HG02981 (cell line): ENCODE data around the gene ATXN2.
"Not testable (repeated sequence)": the region's sequence is repeated elsewhere in the genome, so short reads cannot be mapped to it uniquely, and the experiment has no call there.

Experiments
- ATAC-seq: cut with Tn5 transposase; IDR thresholded peaks from one replicate; pipeline ENCODE4 v1.9.1; 2021; ENCODE audit warnings: mild to moderate bottlenecking, moderate library complexity; ENCODE audit not compliant: unreplicated experiment

Gene ATXN2

DNA sequence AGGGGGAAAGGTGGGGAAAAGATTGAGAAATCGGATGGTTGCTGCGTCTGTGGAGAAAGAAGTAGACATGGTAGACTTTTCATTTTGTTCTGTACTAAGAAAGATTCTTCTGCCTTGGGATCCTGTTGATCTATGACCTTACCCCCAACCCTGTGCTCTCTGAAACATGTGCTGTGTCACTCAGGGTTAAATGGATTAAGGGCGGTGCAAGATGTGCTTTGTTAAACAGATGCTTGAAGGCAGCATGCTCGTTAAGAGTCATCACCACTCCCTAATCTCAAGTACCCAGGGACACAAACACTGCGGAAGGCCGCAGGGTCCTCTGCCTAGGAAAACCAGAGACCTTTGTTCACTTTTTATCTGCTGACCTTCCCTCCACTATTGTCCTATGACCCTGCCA is 91.4 kb downstream of the ATXN2 start:
- not testable (repeated sequence) for ATAC-seq

DNA sequence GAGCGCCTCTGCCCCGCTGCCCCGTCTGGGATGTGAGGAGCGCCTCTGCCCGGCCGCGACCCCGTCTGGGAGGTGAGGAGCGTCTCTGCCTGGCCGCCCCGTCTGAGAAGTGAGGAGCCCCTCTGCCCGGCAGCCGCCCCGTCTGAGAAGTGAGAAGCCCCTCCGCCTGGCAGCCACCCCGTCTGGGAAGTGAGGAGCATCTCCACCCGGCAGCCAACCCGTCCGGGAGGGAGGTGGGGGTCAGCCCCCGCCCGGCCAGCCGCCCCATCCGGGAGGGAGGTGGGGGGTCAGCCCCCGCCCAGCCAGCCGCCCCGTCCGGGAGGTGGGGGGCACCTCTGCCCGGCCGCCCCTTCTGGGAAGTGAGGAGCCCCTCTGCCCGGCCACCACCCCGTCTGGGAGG is 91.9 kb downstream of the ATXN2 start:
- ATAC-seq, result not testable (repeated sequence)

DNA sequence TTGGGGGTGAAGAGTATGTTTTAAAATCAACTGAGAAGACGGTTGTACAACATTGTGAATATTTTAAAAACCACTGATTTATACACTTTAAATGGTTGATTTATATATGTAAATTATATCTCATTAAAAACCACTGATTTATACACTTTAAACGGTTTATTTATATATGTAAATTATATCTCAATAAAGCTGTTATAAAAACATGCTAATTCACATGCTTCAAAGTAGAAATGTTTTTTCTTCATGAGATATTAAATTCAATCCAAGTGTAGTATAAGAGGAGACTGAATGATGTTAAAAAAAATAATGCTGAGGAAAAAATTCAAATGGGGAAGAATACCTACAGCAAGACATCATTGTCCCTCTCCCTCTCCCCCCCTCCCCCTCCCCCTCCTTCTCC is 92.9 kb downstream of the ATXN2 start:
- no peak for ATAC-seq

DNA sequence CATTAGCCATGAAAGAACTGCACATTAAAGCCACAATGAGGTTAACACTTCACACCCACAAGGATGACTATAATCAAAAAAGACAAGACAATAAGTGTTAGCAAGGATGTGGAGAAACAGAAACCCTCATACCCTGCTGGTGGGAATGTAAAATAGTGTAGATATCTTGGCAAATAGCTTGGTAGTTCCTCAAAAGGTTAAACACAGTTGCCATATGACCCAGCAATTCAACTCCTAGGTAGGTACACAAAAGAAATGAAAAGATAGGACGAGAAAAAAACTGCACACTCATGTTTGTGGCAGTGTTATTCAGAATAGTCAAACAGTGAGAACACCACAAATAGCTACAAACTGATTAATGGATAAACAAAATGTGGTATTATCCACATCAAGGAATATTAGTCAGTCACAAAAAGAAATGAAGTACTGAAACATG is 93.5 kb downstream of the ATXN2 start:
- ATAC-seq, result no peak

DNA sequence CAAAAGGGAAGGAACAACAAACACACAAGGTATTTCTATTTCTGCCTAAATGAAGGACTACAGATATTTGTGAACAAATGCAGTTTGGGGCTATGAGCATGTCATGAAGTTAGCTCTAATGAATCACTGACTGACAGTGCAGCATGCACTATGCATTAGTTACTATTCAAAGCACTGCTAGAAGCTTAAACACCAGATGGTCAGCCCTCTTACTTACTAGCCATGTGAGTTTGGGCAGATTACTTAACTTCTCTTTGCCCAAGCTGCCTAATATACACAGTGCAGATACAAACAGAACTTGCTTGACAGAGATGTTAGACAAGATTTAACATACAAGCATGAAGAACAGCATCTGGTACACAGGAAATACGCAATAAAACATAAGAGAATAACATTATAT is 96.0 kb downstream of the ATXN2 start:
- ATAC-seq, result no peak

DNA sequence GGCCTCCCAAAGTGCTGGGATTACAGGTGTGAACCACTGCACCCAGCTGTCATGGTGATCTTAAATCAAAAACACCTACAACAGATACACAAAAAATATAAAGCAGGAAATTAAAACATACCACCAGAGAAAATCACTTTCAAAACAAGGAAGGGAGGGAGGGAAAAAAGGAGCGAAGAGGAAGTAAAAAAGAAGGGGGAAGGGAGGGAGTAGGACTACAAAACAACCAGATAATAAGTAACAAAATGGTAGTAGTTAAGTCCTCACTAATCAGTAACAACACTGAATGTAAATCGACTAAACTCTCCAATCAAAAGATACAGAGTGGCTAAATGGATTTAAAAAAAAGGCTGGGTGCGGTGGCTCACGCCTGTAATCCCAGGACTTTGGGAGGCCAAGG is 104.4 kb downstream of the ATXN2 start:
- ATAC-seq, result no peak

DNA sequence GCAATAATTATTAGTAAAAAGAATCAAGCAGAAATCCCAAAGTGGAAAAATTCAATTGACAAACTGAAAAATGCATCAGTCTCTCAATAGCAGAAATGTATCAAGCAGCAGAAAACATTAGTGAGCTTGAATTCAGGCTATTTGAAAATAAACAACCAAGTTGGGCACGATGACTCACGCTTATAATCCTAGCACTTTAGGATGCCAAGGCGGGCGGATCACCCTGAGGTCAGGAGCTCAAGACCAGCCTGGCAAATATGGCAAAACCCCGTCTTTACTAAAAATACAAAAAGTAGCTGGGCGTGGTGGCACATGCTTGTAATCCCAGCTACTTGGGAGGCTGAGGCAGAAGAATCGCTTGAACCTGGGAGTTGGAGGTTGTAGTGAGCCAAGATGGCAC is 106.1 kb downstream of the ATXN2 start:
- ATAC-seq, result not testable (repeated sequence)

DNA sequence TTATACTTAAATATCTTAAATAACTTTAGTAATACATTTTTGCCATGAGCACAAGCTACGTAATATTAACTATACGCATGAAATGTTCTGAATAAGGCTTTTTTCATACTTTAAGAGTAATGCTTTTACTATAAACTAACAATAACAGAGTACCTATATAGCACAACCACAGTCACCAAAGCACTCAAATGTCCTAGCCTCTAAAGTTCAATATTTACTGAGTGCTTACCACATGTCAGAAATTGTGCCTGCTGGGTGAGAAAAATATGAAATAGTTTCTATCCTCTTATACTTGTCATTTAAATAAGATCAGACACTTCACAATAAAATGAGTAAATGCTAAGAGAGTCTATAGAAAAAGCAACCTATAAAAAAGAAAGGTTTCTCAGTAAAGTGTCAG is 110.3 kb downstream of the ATXN2 start:
- ATAC-seq, result no peak

DNA sequence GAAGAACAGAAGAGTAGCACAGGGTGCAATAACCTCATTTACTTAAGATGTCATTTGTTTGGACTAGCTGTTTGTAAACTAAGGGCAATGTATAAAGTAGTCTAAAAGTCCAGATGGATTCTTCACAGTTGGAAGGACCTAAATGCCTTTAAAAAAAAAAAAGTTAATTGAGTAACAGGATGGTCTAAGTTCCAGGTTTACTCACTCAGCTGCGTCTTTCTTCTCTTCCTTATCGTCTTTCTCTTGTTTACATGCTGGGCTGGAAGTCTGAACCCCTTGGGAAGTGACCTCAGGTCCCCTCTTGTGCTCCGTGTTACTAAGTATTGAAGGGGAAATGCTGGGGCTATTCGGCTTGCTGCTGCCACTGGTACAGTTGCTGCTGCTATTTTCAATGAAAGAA is 110.8 kb downstream of the ATXN2 start:
- ATAC-seq, result no peak

DNA sequence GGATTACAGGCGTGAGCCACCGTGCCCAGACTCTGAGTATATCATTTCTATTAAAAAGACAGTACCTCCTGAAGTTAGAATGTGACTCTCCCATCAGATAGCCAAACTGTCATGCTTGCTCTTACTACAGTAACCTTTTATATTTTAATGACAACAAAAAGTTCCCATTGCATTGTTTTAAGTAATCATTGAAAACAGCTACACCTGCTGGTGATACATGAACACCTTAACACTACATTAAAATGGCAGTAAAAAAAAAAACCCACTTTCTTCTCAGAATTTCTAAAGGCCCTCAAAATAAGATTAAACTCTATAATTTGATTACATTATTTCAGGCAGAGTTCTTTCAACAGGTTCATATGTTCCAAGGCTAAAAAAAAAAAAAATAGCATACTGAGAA is 116.7 kb downstream of the ATXN2 start:
- no peak for ATAC-seq

DNA sequence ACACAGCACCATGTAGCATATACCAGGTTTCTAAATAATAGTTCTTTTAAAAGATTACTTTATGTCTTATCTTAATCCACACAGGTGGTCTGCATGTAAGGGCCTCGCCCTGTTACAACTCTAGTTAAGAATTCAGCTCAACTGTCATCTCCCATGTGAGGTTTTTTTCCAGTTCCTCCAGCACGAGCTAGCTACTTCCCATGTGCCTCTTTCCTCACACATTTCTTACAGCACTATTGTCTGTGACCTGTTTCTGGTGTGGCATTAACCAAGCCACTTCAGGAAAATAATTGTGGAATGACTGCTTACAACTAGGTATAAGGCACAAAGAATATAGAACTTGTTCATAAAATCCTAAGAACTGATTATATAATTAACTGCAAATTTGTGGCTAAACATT is 127.9 kb downstream of the ATXN2 start:
- no peak for ATAC-seq

DNA sequence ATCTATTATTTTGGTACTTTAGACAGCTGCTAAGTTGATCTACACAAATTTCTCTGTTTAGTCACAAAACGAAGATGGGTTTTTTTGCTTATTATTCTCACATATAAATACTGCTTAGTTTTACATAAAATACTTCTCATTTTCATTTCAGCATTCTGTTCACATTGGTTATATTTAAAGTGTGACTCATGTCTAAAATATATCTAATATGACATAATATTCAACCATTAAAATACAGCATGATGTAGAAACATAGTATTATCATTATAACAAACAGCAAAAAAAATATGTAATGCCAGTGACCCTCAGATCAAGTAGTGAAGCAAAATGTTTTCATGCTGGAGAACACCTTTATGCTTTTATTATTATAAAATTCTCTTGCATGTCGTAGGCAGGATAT is 129.7 kb downstream of the ATXN2 start:
- ATAC-seq, result no peak

DNA sequence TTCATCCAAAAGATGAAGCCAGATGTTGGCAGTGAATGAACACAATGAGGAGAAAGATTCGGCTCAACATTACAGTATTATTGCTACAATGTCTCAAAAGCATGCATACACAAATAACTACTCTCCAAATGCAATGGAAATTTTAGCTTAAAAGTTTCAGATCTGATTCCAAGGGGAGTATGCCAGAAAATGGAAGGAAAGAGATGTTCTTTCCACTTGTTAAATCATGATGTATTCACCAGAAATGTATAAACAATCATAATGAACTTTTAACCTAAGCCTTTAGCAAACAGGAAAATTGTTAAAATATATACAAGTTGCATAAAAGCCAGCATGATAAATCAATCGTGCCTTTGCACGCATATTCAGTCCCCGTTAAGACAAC is 131.3 kb downstream of the ATXN2 start:
- no peak for ATAC-seq

DNA sequence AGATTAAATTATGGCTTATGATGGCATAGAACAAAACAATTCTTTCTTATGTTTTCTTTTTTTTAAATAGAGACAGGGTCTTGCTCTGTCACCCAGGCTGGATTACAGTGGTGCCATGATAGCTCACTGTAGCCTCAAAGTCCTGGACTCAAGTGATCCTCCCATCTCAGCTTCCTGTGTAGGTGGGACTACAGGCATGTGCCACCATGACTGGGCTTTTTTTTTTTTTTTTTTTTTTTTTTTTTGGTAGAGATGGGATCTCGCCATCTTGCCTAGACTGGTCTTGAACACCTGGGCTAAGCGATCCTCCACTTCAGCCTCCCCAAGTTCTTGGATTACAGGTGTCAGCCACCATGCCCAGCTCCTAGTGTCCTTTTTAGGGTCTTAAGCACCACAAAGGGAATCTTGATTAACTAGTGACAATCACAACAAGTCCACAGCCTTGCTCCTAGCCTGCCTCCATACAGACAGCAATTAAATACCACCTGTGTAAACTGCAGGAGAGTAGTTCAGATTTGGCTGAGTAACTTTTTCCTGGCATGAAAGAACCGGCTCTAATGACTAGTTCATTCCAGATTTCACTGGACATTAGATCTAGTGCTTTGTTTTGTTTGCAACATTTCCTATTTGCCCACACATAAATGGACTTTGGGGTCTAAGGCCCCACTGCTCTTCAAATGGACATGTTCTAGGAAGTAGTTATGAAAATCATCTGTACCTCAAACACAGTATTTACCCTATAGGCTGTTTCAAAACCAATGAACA is 131.8 kb downstream of the ATXN2 start:
- ATAC-seq, result no peak

DNA sequence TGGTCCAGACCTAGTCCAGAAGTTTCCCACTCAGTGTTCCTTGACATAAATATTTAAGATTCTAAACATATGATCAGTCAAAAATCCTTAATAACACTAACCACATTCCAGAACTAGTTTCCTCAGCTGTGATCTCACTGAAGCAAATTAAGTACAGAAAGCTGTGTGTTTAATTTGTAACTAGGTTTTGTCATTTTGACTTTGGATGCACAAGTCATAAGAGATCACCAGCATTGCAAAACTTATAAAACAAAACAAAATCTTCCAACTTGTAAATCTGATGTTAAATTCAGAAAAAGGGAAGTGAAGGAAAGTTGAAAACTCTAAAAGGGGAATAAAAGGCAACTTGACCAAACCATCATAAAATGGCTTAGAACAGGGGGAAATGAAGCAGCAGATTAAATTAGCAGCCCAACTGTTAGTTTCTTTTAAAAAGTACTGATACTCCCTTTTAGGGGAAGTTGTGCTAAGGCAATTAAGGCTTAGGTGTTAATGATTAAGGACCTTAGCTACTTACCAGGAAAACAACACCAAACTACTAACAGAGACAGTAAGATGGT is 136.8 kb downstream of the ATXN2 start:
- no peak for ATAC-seq

DNA sequence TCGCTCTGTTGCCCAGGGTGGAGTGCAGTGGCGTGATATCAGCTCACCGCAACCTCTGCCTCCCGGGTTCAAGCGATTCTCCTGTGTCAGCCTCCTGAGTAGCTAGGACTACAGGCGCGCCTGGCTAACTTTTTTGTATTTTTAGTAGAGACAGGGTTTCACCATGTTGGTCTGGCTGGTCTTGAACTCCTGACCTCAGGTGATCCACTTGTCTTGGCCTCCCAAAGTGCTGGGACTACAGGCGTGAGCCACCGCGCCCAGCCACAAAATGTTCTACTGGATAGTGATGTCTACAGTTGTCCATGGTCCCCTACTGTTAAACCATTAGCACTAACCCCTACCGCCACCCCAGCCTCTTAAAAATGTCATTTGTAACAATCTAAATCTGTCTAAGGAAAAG is 139.0 kb downstream of the ATXN2 start:
- ATAC-seq, result not testable (repeated sequence)

DNA sequence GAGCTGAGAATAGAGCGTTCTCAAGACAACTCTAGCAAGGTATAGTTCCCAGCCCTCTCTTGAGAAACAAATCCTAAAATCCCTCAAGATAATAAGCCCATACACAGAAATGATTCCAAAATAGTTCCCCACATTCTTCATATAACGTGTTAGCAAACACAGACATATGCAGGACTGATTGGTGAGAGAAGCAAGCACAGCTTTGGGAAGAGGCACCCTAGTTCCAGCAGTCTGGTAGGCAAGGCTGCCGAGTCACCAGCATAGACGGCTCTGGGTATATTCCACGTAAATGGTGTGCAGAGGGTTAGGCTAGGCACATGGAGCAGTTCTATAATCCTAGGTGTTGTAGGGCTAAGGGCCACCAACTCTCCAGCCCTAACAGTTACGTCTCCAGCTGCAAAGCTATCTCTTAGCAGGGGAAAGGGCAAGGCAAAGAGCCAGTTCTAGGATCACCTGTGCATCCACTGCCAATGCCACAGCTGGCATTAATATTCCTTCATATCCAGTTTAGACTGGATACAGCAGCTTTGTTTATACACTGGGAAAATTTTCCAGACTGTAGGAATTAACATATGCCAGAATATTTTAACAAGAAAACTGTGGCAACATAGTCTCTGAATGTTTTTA is 140.5 kb downstream of the ATXN2 start:
- no peak for ATAC-seq

DNA sequence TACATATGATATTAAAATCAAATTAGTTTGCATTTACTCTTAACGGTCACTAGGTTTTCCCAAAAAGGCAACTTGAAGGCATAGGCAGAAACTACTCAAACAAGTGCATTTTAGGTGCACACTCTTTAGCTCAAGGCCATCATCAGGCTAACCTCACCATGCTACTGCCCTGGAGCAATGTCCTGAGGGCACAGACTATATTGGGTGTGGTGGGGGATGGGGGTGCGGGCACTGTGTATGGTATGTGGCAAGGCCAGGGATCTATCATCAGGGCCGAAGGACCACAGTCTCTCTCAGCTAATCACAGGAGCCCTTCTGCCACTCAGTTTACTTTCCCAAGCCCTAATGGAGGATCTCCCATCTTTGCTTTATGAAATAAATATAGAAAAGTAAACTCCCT is 141.5 kb downstream of the ATXN2 start:
- ATAC-seq, result no peak

DNA sequence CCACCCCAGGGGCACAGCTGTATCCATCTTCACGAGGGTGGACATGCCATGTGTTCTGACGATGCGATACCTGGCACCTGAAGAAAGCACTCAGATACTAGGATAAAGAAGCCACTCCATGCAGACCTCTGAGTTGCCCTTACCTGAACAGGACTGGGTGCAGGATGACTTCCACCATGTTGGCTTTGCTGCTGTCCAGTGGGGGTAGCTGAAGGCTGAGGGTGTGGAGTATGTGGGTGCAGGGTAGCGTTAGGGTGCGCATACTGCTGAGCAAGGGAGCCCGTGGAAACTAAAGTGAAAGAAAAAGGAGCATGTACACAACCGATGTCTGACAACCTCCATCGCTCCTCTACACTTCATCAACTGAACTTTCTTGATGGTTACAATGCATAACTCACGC is 142.0 kb downstream of the ATXN2 start:
- no peak for ATAC-seq

DNA sequence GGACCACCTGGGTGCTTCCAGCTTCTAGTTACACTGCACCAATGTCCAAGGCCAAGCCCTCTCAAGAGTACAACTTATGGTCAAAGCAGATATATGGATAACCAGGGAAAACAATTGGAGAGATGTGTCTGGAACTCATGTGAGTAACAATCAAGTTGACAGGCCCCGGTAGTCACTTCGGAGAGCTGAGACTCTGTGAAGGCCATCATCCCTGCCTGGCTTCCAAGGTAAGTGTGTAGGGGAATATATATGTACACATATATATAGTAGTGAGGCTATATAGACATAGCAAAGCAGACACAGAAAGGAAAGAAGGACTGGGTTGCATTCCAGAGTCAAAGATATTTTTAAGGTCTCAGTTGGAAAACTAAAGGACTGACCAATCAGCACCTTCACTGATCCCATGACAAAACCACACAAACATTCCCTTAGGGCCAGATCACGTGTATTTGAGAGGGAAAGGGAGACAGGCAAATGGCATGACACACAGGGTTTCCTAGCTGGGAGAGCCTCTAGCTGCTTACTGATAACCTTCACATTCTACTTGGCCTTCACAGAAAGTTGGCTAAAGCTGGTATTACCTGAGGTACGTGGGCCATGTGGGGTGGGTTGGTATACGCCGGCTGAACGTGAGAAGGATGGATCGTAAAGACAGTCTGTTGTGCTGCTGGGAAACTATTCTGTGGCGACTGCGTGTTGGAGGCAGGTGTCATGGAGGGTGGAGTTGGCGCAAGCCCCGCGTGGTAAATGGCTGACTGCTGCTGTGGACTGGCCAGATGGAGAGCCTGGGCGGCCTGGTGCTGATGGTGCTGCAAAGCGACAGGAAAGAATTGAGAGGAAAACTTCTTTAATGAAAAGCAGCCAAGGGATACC is 143.4 kb downstream of the ATXN2 start:
- ATAC-seq, result no peak

DNA sequence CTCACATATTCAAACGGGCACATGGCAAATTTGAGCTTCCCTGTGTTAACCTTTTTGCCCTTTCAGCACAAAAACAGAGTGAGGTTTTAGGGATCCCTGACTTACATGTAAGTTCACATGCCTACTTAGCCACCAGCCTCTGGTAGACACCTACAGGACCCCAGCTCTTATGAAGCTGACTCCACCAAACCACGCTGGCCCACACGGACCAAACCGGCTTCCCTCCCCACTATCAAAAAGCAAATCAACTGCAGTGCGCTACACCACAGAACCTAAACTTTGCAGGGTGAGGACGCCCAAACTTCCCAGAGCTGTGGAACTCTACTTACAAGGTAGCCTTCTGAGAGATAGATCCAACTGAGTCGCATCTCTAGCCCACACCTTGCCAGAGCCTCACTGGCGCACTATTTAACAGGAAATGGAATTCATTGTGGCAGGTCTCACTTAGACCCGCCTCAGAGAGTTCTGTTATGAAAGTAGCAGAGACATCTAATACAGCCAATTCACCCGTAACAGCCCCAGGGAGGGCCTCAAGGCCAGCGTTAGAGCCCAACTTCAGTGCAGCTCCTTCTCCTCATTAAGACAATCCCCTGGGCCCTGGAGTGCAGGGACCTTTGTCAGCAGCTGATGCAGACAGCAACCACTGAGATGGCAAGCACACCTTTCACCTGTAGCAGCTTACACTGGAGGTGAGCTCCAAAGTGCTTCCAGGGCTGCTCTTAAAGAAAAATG is 144.2 kb downstream of the ATXN2 start:
- ATAC-seq, result no peak
